Measurements from ENCODE around the gene PCSK7. TPM values are rescaled to one million over a fixed set of nuclear protein-coding genes. Genes with fewer than 3 reads are reported as not detected.

The PCSK7 gene
- total RNA-seq, 2 donors from 2014 or later, result 38.5 to 45.7 TPM

- no peaks in the 10 kb centered on the region for H3K27me3 ChIP-seq (replicated peaks; ENCODE audit: insufficient read depth)
- intact Hi-C loops (cut with DNase I), result loop anchor here (2.0 to 5.0 kb wide), 2 partner anchors 36 to 48 kb away; partner anchors contain the start of gene PAFAH1B2
- no peaks in the 10 kb centered on the region for H3K9me3 ChIP-seq
- peak within 1 kb of the TSS; percentile 96 to 99 for H3K4me3 ChIP-seq
- WGBS, result under 1% methylated on average over 51 of the region's 51 CpGs
- H3K4me1 ChIP-seq (replicated peaks), result peaks cover 15% of the 10 kb centered on the region
- DNase-seq (ENCODE audit: low spot score), result peak; percentile 94
- no peaks in the 10 kb centered on the region for H3K36me3 ChIP-seq
- TF ChIP-seq CTCF (IDR thresholded peaks at IDR 0.05) (peak in 1 of 4 experiments; percentile 19), POLR2AphosphoS5 (IDR thresholded peaks at IDR 0.05) (peak; percentile 99), POLR2A (IDR thresholded peaks at IDR 0.05) (peak; percentile 97)
- H3K27ac ChIP-seq, result peak within 1 kb of the TSS; percentile 98 to 99
These were observed 53.5 kb downstream of the PCSK7 start, which contains the start of gene SIDT2 for GRCh38 chr11:117178210-117179034. Gene SIDT2, plus strand, starts transcription at chr11:117178743. Its CDS starts 521 bp downstream, at chr11:117179264.

- H3K27ac ChIP-seq, result peak overlapping the region; percentile 98 to 99
- peaks cover 15% of the 10 kb centered on the region for H3K4me1 ChIP-seq (replicated peaks)
- no peaks in the 10 kb centered on the region for H3K36me3 ChIP-seq
- H3K9me3 ChIP-seq, result no peaks in the 10 kb centered on the region
- H3K27me3 ChIP-seq (replicated peaks; ENCODE audit: insufficient read depth), result no peaks in the 10 kb centered on the region
- WGBS, result 74% methylated on average over 10 of the region's 10 CpGs
- TF ChIP-seq POLR2A (IDR thresholded peaks at IDR 0.05), result no peak
- TF ChIP-seq CTCF (IDR thresholded peaks at IDR 0.05), result no peak
- no peak for TF ChIP-seq POLR2AphosphoS5 (IDR thresholded peaks at IDR 0.05)
- DNase-seq (ENCODE audit: low spot score), result no peak
- peak overlapping the region; percentile 96 to 99 for H3K4me3 ChIP-seq
- intact Hi-C loops (cut with DNase I), result loop anchor here (2.0 to 5.0 kb wide), 2 partner anchors 35 to 49 kb away; partner anchors contain the start of gene PAFAH1B2
These were observed 54.2 kb downstream of the PCSK7 start for GRCh38 chr11:117177534-117178209.

GRCh38 chr11:117176186-117176585 lies 55.7 kb downstream of the PCSK7 start:
- Histone ChIP-seq H3K9me3 (no peaks in the 10 kb centered on the region), H3K27ac (peak overlapping the region; percentile 31 to 98), H3K4me1 (replicated peaks) (peaks cover 10% of the 10 kb centered on the region), H3K36me3 (no peaks in the 10 kb centered on the region), H3K4me3 (no peak overlapping the region), H3K27me3 (replicated peaks; ENCODE audit: insufficient read depth) (no peaks in the 10 kb centered on the region)
- DNase-seq (ENCODE audit: low spot score), result peak; percentile 85
- intact Hi-C loops (cut with DNase I), result loop anchor here (5.0 kb wide), 1 partner anchor 34 kb away; the partner anchor contains the start of gene PAFAH1B2
- TF ChIP-seq POLR2AphosphoS5 (IDR thresholded peaks at IDR 0.05) (peak; percentile 93), CTCF (IDR thresholded peaks at IDR 0.05) (no peak)
- WGBS, result 15% methylated on average over 1 of the region's 1 CpG

GRCh38 chr11:117175781-117176180 lies 56.1 kb downstream of the PCSK7 start:
- Histone ChIP-seq H3K4me1 (replicated peaks) (peaks cover 7% of the 10 kb centered on the region), H3K27ac (peak overlapping the region in 1 of 2 donors; percentile 98), H3K9me3 (no peaks in the 10 kb centered on the region), H3K36me3 (no peaks in the 10 kb centered on the region), H3K27me3 (replicated peaks; ENCODE audit: insufficient read depth) (no peaks in the 10 kb centered on the region), H3K4me3 (no peak overlapping the region)
- TF ChIP-seq POLR2A (IDR thresholded peaks at IDR 0.05) (no peak), CTCF (IDR thresholded peaks at IDR 0.05) (no peak), POLR2AphosphoS5 (IDR thresholded peaks at IDR 0.05) (no peak)
- WGBS, result 77% methylated on average over 5 of the region's 5 CpGs
- intact Hi-C loops (cut with DNase I), result loop anchor here (5.0 kb wide), 1 partner anchor 33 kb away; the partner anchor contains the start of gene PAFAH1B2
- no peak for DNase-seq (ENCODE audit: low spot score)

Measured in prostate gland (tissue), 2 donors.